HCT116 (cell line): Measurements from ENCODE around the gene MYDGF. TPM values are rescaled to one million over a fixed set of nuclear protein-coding genes. Genes with fewer than 3 reads are reported as not detected.

Experiments
- ATAC-seq: fragments of 200-7000 bp; cut with Tn5 transposase; 2 replicates; pipeline ENCODE4 v1.9.1; 2020; ENCODE audit warnings: mild to moderate bottlenecking, moderate library complexity
- BruUV-seq: library from RNA; stranded (reverse); fragments of 400-500 nt; replicated peaks from 2 replicates; lab custom pipeline; 2021; lab: Mats Ljungman, UMichigan
- CTCF ChIA-PET: fragments of 300-600 bp; sonication (Branson Sonifier 250); formaldehyde crosslinking; loops from one replicate; lab custom pipeline; 2021; ENCODE audit warnings: antibody characterized with exemption; lab: Charles Lee
- POLR2A ChIA-PET: fragments of 300-600, 350-600 bp; sonication (Branson Sonifier 250); formaldehyde crosslinking; loops from one replicate; lab custom pipeline; 2021; ENCODE audit warnings: antibody characterized with exemption; lab: Charles Lee
- RAD21 ChIA-PET, 2 experiments: fragments of 300-600 bp; sonication (Branson Sonifier 250); formaldehyde crosslinking; loops; one replicate each; lab custom pipeline; 2023; ENCODE audit warnings: low total read pairs in 2 of 2; ENCODE audit not compliant: uncharacterized antibody in 2 of 2, unreplicated experiment in 2 of 2, low non-redundant PET in 1 of 2; lab: Charles Lee
- DNase-seq: peaks from one replicate; pipeline ENCODE4 v3.0.0-alpha.2; 2010; ENCODE audit warnings: low read depth, low spot score
- H2AFZ ChIP-seq: fragments of 200-600 bp; shearing (Covaris generic), sonication (generic); 2 replicates; pipeline ENCODE4 v1.6.1; 2017; ENCODE audit warnings: low read depth, mixed run types, mixed read lengths, antibody characterized with exemption, low read length; ENCODE audit not compliant: poor library complexity, severe bottlenecking
- H3K27ac ChIP-seq: 2 replicates; pipeline ENCODE4 v1.5.1; 2012; ENCODE audit warnings: low read depth, low read length
- H3K27me3 ChIP-seq: fragments of 200-600 bp; sonication (generic); 2 replicates; pipeline ENCODE4 v1.6.1; 2016; ENCODE audit warnings: mixed run types, low read length, mixed read lengths; ENCODE audit not compliant: insufficient read depth
- H3K36me3 ChIP-seq, 2 experiments: fragments of 200-500 bp in 1 of 2; fragments of 200-600 bp in 1 of 2; sonication (Bioruptor generic) in 1 of 2; sonication (generic) in 1 of 2; 2 replicates each; pipeline versions ENCODE4 v1.5.1 to v1.6.1; 2014 to 2016; ENCODE audit warnings: low read length in 2 of 2, inconsistent platforms in 1 of 2, mixed read lengths in 1 of 2, mixed run types in 1 of 2; ENCODE audit not compliant: insufficient read depth in 2 of 2, control insufficient read depth in 1 of 2
- H3K4me1 ChIP-seq, 2 experiments: fragments of 200-600 bp in 1 of 2; sonication (generic) in 1 of 2; 2 replicates each; pipeline versions ENCODE4 v1.5.1 to v1.6.1; 2012 to 2017; ENCODE audit warnings: low read length in 2 of 2, inconsistent platforms in 1 of 2, mild to moderate bottlenecking in 1 of 2, mixed read lengths in 1 of 2, mixed run types in 1 of 2, moderate library complexity in 1 of 2; ENCODE audit not compliant: insufficient read depth in 2 of 2, control insufficient read depth in 1 of 2
- H3K4me2 ChIP-seq: fragments of 200-600 bp; sonication (generic); 2 replicates; pipeline ENCODE4 v1.6.1; 2017; ENCODE audit warnings: mixed run types, low read length, mixed read lengths
- H3K4me3 ChIP-seq, 2 experiments: fragments of 200-600 bp in 1 of 2; sonication (generic) in 1 of 2; replicated peaks in 1 of 2; 2 replicates each; pipeline ENCODE4 v1.5.1; 2011 to 2016; ENCODE audit warnings: low read length in 2 of 2, control low read depth in 1 of 2, low read depth in 1 of 2, mild to moderate bottlenecking in 1 of 2, mixed read lengths in 1 of 2, mixed run types in 1 of 2
- H3K79me2 ChIP-seq: fragments of 200-600 bp; sonication (generic); 2 replicates; pipeline ENCODE4 v1.6.1; 2017; ENCODE audit warnings: mild to moderate bottlenecking, mixed run types, low read length, moderate library complexity, mixed read lengths; ENCODE audit not compliant: insufficient read depth
- H3K9ac ChIP-seq: fragments of 200-600 bp; sonication (generic); 2 replicates; pipeline ENCODE4 v1.6.1; 2016; ENCODE audit warnings: low read length, mixed read lengths
- H3K9me2 ChIP-seq: fragments of 200-600 bp; sonication (generic), shearing (Covaris generic); 2 replicates; pipeline ENCODE4 v1.6.1; 2017; ENCODE audit warnings: mixed run types, mild to moderate bottlenecking, moderate library complexity; ENCODE audit not compliant: insufficient read depth
- H3K9me3 ChIP-seq, 2 experiments: fragments of 200-500 bp in 1 of 2; fragments of 200-600 bp in 1 of 2; sonication (Bioruptor generic) in 1 of 2; sonication (generic) in 1 of 2; 2 replicates each; pipeline ENCODE4 v1.6.1; 2014 to 2017; ENCODE audit warnings: low read length in 2 of 2, mixed read lengths in 2 of 2, inconsistent platforms in 1 of 2, low read depth in 1 of 2, mild to moderate bottlenecking in 1 of 2, mixed run types in 1 of 2, moderate library complexity in 1 of 2; ENCODE audit not compliant: control insufficient read depth in 1 of 2, insufficient read depth in 1 of 2
- H4K20me1 ChIP-seq: fragments of 200-600 bp; sonication (generic), shearing (Covaris generic); 2 replicates; pipeline ENCODE4 v1.6.1; 2017; ENCODE audit warnings: mixed run types, mild to moderate bottlenecking, moderate library complexity; ENCODE audit not compliant: insufficient read depth
- ATF3 ChIP-seq: IDR thresholded peaks from 2 replicates; pipeline ENCODE4 v1.6.1; 2012
- CTCF ChIP-seq, 3 experiments: fragments of 200-600 bp in 1 of 3; sonication (generic) in 1 of 3; IDR thresholded peaks in 2 of 3; conservative IDR thresholded peaks in 1 of 3; 2 replicates each; pipeline ENCODE4 v1.5.1; 2012 to 2017; ENCODE audit warnings: low read depth in 2 of 3, low read length in 2 of 3, antibody characterized with exemption in 1 of 3, borderline replicate concordance in 1 of 3, control low read depth in 1 of 3, mild to moderate bottlenecking in 1 of 3, mixed read lengths in 1 of 3, mixed run types in 1 of 3, moderate library complexity in 1 of 3; ENCODE audit not compliant: insufficient read depth in 1 of 3
- FOSL1 ChIP-seq: IDR thresholded peaks from 2 replicates; pipeline ENCODE4 v1.6.1; 2012; ENCODE audit warnings: low read depth
- POLR2A ChIP-seq: IDR thresholded peaks from 2 replicates; pipeline ENCODE4 v1.7.0; 2011; ENCODE audit warnings: borderline replicate concordance; ENCODE audit not compliant: insufficient read depth, insufficient read length; ENCODE audit errors: extremely low read depth
- POLR2AphosphoS5 ChIP-seq: IDR thresholded peaks from 2 replicates; pipeline ENCODE4 v1.6.1; 2011; ENCODE audit warnings: mild to moderate bottlenecking, low read depth, low read length, moderate library complexity
- TCF7L2 ChIP-seq: IDR thresholded peaks from 2 replicates; pipeline ENCODE4 v1.7.0; 2011; ENCODE audit warnings: borderline replicate concordance, inconsistent platforms; ENCODE audit not compliant: insufficient read depth, insufficient read length; ENCODE audit errors: extremely low read depth
- YY1 ChIP-seq: IDR thresholded peaks from 2 replicates; pipeline ENCODE4 v1.6.1; 2011; ENCODE audit warnings: low read length, low read depth, moderate library complexity, mild to moderate bottlenecking; ENCODE audit not compliant: insufficient replicate concordance; ENCODE audit errors: extremely low read depth
- ZFX ChIP-seq: fragments of 450-650 bp; IDR thresholded peaks from 2 replicates; pipeline ENCODE4 v1.6.1; 2017
- ZNF274 ChIP-seq: fragments of 200-500 bp; sonication (Bioruptor generic); IDR thresholded peaks from 2 replicates; pipeline ENCODE4 v1.6.1; 2014; ENCODE audit warnings: mild to moderate bottlenecking, low read depth, low read length, inconsistent platforms
- intact Hi-C: fragments of 100-400 bp; cut with micrococcal nuclease; formaldehyde crosslinking; loops from 2 replicates; pipeline ENCODE4 v1.10.0; 2022
- total RNA-seq: library from RNA; stranded (reverse); gene quantifications from one replicate; pipeline ENCODE4 v1.2.1, GENCODE V29; 2021; ENCODE audit not compliant: unreplicated experiment

The MYDGF gene
- total RNA-seq, 1 experiment from 2014 or later, result 110 TPM

GRCh38 chr19:4660993-4661392 is 9.1 kb downstream of the MYDGF start:
- no TSS peak for BruUV-seq
- CTCF ChIA-PET, result interaction anchor here (1.2 kb wide), 1 partner anchor 28 kb away, joined by 3 read pairs; no protein-coding TSS in a partner anchor

GRCh38 chr19:4660181-4660791 is 9.9 kb downstream of the MYDGF start:
- no peak overlapping the region for H2AFZ ChIP-seq
- RAD21 ChIA-PET, result no interaction called here
- H3K27ac ChIP-seq, result no peak overlapping the region; the same call in 1 of the 2 replicates
- no peak for TF ChIP-seq ZNF274
- TF ChIP-seq TCF7L2, result no peak
- no peak for TF ChIP-seq ZFX
- no peak for TF ChIP-seq POLR2AphosphoS5
- peak; percentile 60 to 69 (median 63) for TF ChIP-seq CTCF (IDR thresholded peaks at IDR 0.05 in 2 of 3, conservative IDR thresholded peaks at IDR 0.05 in 1 of 3; ENCODE audit: borderline replicate concordance in 1 of 3, insufficient read depth in 1 of 3, low read depth in 2 of 3, low read length in 2 of 3)
- no peaks in the 10 kb centered on the region for H4K20me1 ChIP-seq
- H3K4me2 ChIP-seq, result no peak overlapping the region
- H3K4me3 ChIP-seq, result no peak overlapping the region
- DNase-seq, result no peak
- ATAC-seq, result peak; percentile 93
- H3K79me2 ChIP-seq, result peaks cover 5% of the 10 kb centered on the region; the same call in 1 of the 2 replicates
- H3K36me3 ChIP-seq, result peaks cover 15 to 24% of the 10 kb centered on the region in 2 experiments
- H3K4me1 ChIP-seq, result no peaks in the 10 kb centered on the region
- H3K9ac ChIP-seq, result no peak overlapping the region
- POLR2A ChIA-PET, result no interaction called here
- CTCF ChIA-PET, result interaction anchor here (1.2 kb wide), 1 partner anchor 27 kb away, joined by 3 read pairs; no protein-coding TSS in a partner anchor
- no peaks in the 10 kb centered on the region for H3K9me3 ChIP-seq
- intact Hi-C loops, result no loop called here
- H3K9me2 ChIP-seq, result no peaks in the 10 kb centered on the region
- BruUV-seq, result no TSS peak
- H3K27me3 ChIP-seq, result no peaks in the 10 kb centered on the region

More at GRCh38 chr19:4660993-4661392, 9.1 kb downstream of the MYDGF start:
- Histone ChIP-seq H3K27me3 (no peaks in the 10 kb centered on the region), H3K9me2 (no peaks in the 10 kb centered on the region), H3K27ac (0 out of 2 replicates have a peak overlapping the region, but pooled peaks have one; percentile 5), H3K9me3 (no peaks in the 10 kb centered on the region), H3K4me1 (no peaks in the 10 kb centered on the region), H3K9ac (no peak overlapping the region), H3K4me3 (no peak overlapping the region), H3K36me3 (peaks cover 15 to 24% of the 10 kb centered on the region in 2 experiments), H4K20me1 (no peaks in the 10 kb centered on the region), H3K4me2 (no peak overlapping the region), H2AFZ (no peak overlapping the region), H3K79me2 (peaks cover 8% of the 10 kb centered on the region; the same call in 1 of the 2 replicates)
- ChIA-PET POLR2A (no interaction called here), RAD21 (no interaction called here)
- TF ChIP-seq POLR2A, result no peak
- no peak for TF ChIP-seq ATF3
- no peak for TF ChIP-seq FOSL1
- no peak for TF ChIP-seq ZNF274
- TF ChIP-seq YY1, result no peak
- DNase-seq (no peak), ATAC-seq (no peak)
- intact Hi-C loops, result no loop called here
